Mammary microvascular endothelial cell (primary cell): ENCODE measurements around the gene TMED8. TPM values are rescaled to one million over a fixed set of nuclear protein-coding genes. Genes with fewer than 3 reads are reported as not detected.

Experiments
- total RNA-seq: library from RNA; depleted of rRNA; stranded (reverse); fragments of >200 nt; gene quantifications from 2 replicates; pipeline ENCODE4 v1.2.3, GENCODE V29; 2015

Gene TMED8
- 7.8 and 8.1 TPM in 2 replicates for total RNA-seq

GRCh38 chr14:77376771-77377501, at the start of gene TMED8, which contains the start of gene SAMD15:
Gene TMED8, minus strand, starts transcription at chr14:77377094. Its CDS starts 41 bp downstream, at chr14:77377053.
Gene SAMD15, plus strand, starts transcription at chr14:77377379. Its CDS starts 40 bp downstream, at chr14:77377419.

GRCh38 chr14:77423423-77423822, 46.5 kb upstream of the TMED8 start, which contains the start of gene NOXRED1:
Gene NOXRED1, minus strand, starts transcription at chr14:77423523. Its CDS starts 634 bp downstream, at chr14:77422889.

GRCh38 chr14:77320238-77320935, 56.5 kb downstream of the TMED8 start, which contains the start of gene POMT2:
Gene POMT2, minus strand, starts transcription at chr14:77320883. Its CDS starts 202 bp downstream, at chr14:77320681.

Other genes starting within 250 kb of the TMED8 start
- gene ZDHHC22, start 235.3 kb downstream of the TMED8 start, total RNA-seq = not detected in 2 replicates
- gene TMEM63C, start 195.3 kb downstream of the TMED8 start, total RNA-seq = not detected in 2 replicates
- not detected in 2 replicates for gene NGB, start 105.9 kb downstream of the TMED8 start, total RNA-seq
- 5.6 and 22.6 TPM in 2 replicates for gene POMT2, start 56.2 kb downstream of the TMED8 start, total RNA-seq
- 18.4 and 20.8 TPM in 2 replicates for gene GSTZ1, start 56.1 kb downstream of the TMED8 start, total RNA-seq
- gene SAMD15, start 285 bp upstream of the TMED8 start, total RNA-seq = 0.53 and 0.64 TPM in 2 replicates
- not detected in 2 replicates for gene NOXRED1, start 46.4 kb upstream of the TMED8 start, total RNA-seq
- gene VIPAS39, start 80.5 kb upstream of the TMED8 start, total RNA-seq = 17.9 and 28.8 TPM in 2 replicates
- 173 and 193 TPM in 2 replicates for gene AHSA1, start 81.0 kb upstream of the TMED8 start, total RNA-seq
- 0.07 and 0.10 TPM in 2 replicates for gene ISM2, start 121.7 kb upstream of the TMED8 start, total RNA-seq
- gene SPTLC2, start 239.5 kb upstream of the TMED8 start, total RNA-seq = 38.9 and 41.4 TPM in 2 replicates